K562 (cell line): ENCODE measurements around the gene VWA8. TPM values are rescaled to one million over a fixed set of nuclear protein-coding genes. Genes with fewer than 3 reads are reported as not detected.

ENCODE experiments used
- ATAC-seq: fragments of 200-7000 bp; cut with Tn5 transposase; 3 replicates; pipeline ENCODE4 v1.9.1; 2020; ENCODE audit warnings: moderate library complexity
- BruUV-seq: library from RNA; stranded (reverse); fragments of 400-500 nt; replicated peaks from 2 replicates; lab custom pipeline; 2021; lab: Mats Ljungman, UMichigan
- CTCF ChIA-PET: fragments of 300-600 bp; formaldehyde crosslinking; extraction: SDS; loops from one replicate; lab custom pipeline; 2021; ENCODE audit warnings: low intra/inter-chr PET ratio; lab: Yijun Ruan, JAX
- POLR2A ChIA-PET: fragments of 300-600, 350-650 bp; sonication (Branson Sonifier 250); formaldehyde crosslinking; extraction: SDS; loops from one replicate; lab custom pipeline; 2021; ENCODE audit warnings: antibody characterized with exemption, inconsistent platforms; lab: Yijun Ruan, JAX
- DNase-seq, 4 experiments: peaks; one replicate each; pipeline versions ENCODE4 v3.0.0 to v3.0.0-alpha.2; 2011 to 2018; ENCODE audit warnings: low spot score in 3 of 4, mixed read lengths in 3 of 4; ENCODE audit errors: extremely low read depth in 1 of 4
- FAIRE-seq: peaks from 2 replicates; lab custom pipeline; 2011; peaks lifted over from hg19 to GRCh38; lab: Jason Lieb, UNC
- H2AFZ ChIP-seq: 2 replicates; pipeline ENCODE4 v1.6.0; 2011; ENCODE audit warnings: low read depth, low read length, control low read depth, inconsistent platforms
- H3K27ac ChIP-seq: fragments of 200-600 bp; 3 replicates; pipeline ENCODE4 v1.8.0; 2011; ENCODE audit warnings: low read depth, mild to moderate bottlenecking, control low read depth, inconsistent platforms, low read length, moderate library complexity, mixed read lengths; ENCODE audit errors: extremely low read depth
- H3K27me3 ChIP-seq, 2 experiments: fragments of 300-600 bp in 1 of 2; 2 replicates in 1 of 2; 3 replicates in 1 of 2; pipeline versions ENCODE4 v1.6.0 to v1.8.0; 2011; ENCODE audit warnings: inconsistent platforms in 2 of 2, low read length in 2 of 2, mild to moderate bottlenecking in 1 of 2, mixed read lengths in 1 of 2, moderate library complexity in 1 of 2; ENCODE audit not compliant: control insufficient read depth in 2 of 2, insufficient read depth in 2 of 2
- H3K36me3 ChIP-seq: fragments of 300-600 bp; 3 replicates; pipeline ENCODE4 v1.8.0; 2011; ENCODE audit warnings: mild to moderate bottlenecking, low read length, inconsistent platforms; ENCODE audit not compliant: control insufficient read depth, insufficient read depth
- H3K4me1 ChIP-seq, 2 experiments: fragments of 200-600 bp in 1 of 2; replicated peaks in 1 of 2; 2 replicates in 1 of 2; 3 replicates in 1 of 2; pipeline versions ENCODE4 v1.5.1 to v1.8.0; 2011; ENCODE audit warnings: inconsistent platforms in 2 of 2, low read length in 2 of 2, mild to moderate bottlenecking in 1 of 2, mixed read lengths in 1 of 2, moderate library complexity in 1 of 2; ENCODE audit not compliant: control insufficient read depth in 2 of 2, insufficient read depth in 2 of 2
- H3K4me2 ChIP-seq: 2 replicates; pipeline ENCODE4 v1.6.1; 2011; ENCODE audit warnings: low read length, control low read depth, inconsistent platforms, mixed read lengths; ENCODE audit not compliant: insufficient read depth
- H3K4me3 ChIP-seq: fragments of 200-600 bp; sonication (generic), shearing (Covaris generic); 2 replicates; pipeline ENCODE4 v1.5.1; 2016; ENCODE audit warnings: control low read depth, inconsistent platforms
- H3K79me2 ChIP-seq: fragments of 200-600 bp; 3 replicates; pipeline ENCODE4 v1.8.0; 2011; ENCODE audit warnings: low read length, inconsistent platforms; ENCODE audit not compliant: control insufficient read depth, insufficient read depth
- H3K9ac ChIP-seq, 2 experiments: 2 replicates each; pipeline versions ENCODE4 v1.6.0 to v1.6.1; 2011; ENCODE audit warnings: low read depth in 2 of 2, low read length in 2 of 2, control low read depth in 1 of 2, inconsistent platforms in 1 of 2, mild to moderate bottlenecking in 1 of 2, mixed read lengths in 1 of 2; ENCODE audit not compliant: insufficient read depth in 1 of 2
- H3K9me1 ChIP-seq: one replicate; pipeline ENCODE4 v1.6.0; 2011; ENCODE audit warnings: inconsistent platforms, mild to moderate bottlenecking, low read length, moderate library complexity; ENCODE audit not compliant: control insufficient read depth, insufficient read depth
- H3K9me3 ChIP-seq: replicated peaks from 2 replicates; pipeline ENCODE4 v1.5.1; 2011; ENCODE audit warnings: low read depth, low read length, inconsistent platforms; ENCODE audit not compliant: control insufficient read depth, insufficient read depth
- H4K20me1 ChIP-seq: replicated peaks from 2 replicates; pipeline ENCODE4 v1.6.1; 2011; ENCODE audit warnings: low read length, inconsistent platforms, mixed read lengths; ENCODE audit not compliant: control insufficient read depth, insufficient read depth
- CBX1 ChIP-seq: sonication (generic); IDR thresholded peaks from 2 replicates; pipeline ENCODE4 v1.6.1; 2016; ENCODE audit warnings: antibody characterized with exemption, low read depth, mild to moderate bottlenecking
- SPI1 ChIP-seq: IDR thresholded peaks from 2 replicates; pipeline ENCODE4 v1.6.1; 2011; ENCODE audit warnings: low read depth, low read length, control low read depth, borderline replicate concordance
- XRCC5 ChIP-seq: fragments of 200-400 bp; formaldehyde crosslinking; IDR thresholded peaks from 2 replicates; pipeline ENCODE4 v1.6.1; 2017; ENCODE audit warnings: low read depth, mild to moderate bottlenecking, low read length
- ZNF778 ChIP-seq: fragments of 450-650 bp; formaldehyde crosslinking; IDR thresholded peaks from 2 replicates; pipeline ENCODE4 v1.4.0; 2020; ENCODE audit warnings: mild to moderate bottlenecking, moderate library complexity
- WGBS: fragments of 100-300 bp; shearing (Covaris generic); methylation state at CpG from one replicate; pipeline ENCODE4 v1.1.6; 2016; ENCODE audit warnings: low coverage, mixed read lengths; ENCODE audit not compliant: insufficient coverage; ENCODE audit errors: missing lambda C conversion rate; 5-methylcytosine and 5-hydroxymethylcytosine counted together
- in situ Hi-C: fragments of 300-500 bp; cut with MboI; formaldehyde crosslinking; loops from 4 replicates; pipeline ENCODE4 v1.15.0; 2018; ENCODE audit warnings: inconsistent platforms, mixed read lengths
- intact Hi-C: fragments of 100-400 bp; cut with micrococcal nuclease; formaldehyde crosslinking; loops from 2 replicates; pipeline ENCODE4 v1.14.2; 2022
- polyA plus RNA-seq, 8 experiments: library from polyadenylated mRNA; depleted of rRNA in 4 of 8; stranded (reverse) in 5 of 8; unstranded in 3 of 8; fragments of >200 nt; fragmentation: Nextera tagmentation in 2 of 8; fragmentation: Illumina TruSeq in 1 of 8; extraction: Ambion mirVana in 2 of 8; extraction: Trizol in 1 of 8; gene quantifications; 2 replicates each; pipeline versions ENCODE4 v1.2.1 to v1.2.3, GENCODE V29; 2011 to 2014; ENCODE audit warnings: inconsistent platforms in 1 of 8, missing spikeins in 1 of 8
- total RNA-seq, 7 experiments: library from RNA; depleted of rRNA in 6 of 7; stranded (reverse); fragments of >200 nt in 6 of 7; fragmentation: Illumina TruSeq in 2 of 7; extraction: Trizol in 2 of 7; gene quantifications; 2 replicates each; pipeline versions ENCODE4 v1.2.1 to v1.2.3, GENCODE V29; 2011 to 2021; ENCODE audit warnings: low replicate concordance in 1 of 7

The VWA8 gene
- total and polyA plus RNA-seq, 9 of the 15 experiments (the other 6 are each of a cell fraction or from before 2014, with no cell fraction given): 2.1 to 18.5 (median 13.3) TPM

- intact Hi-C loops (no loop called here), in situ Hi-C loops (no loop called here)
- no peaks in the 10 kb centered on the region for H3K9me1 ChIP-seq
- whole genome bisulfite sequencing: 79% methylated on average over 2 of the region's 2 CpGs
- TF ChIP-seq CBX1 (no peak), SPI1 (peak; percentile 81)
- H3K79me2 ChIP-seq: no peaks in the 10 kb centered on the region
- no peak overlapping the region for H3K27ac ChIP-seq
- H3K4me2 ChIP-seq: no peak overlapping the region
- no peaks in the 10 kb centered on the region for H3K27me3 ChIP-seq
- peaks cover 23% of the 10 kb centered on the region for H3K36me3 ChIP-seq
- ChIA-PET CTCF (no interaction called here), POLR2A (no interaction called here)
- H3K4me1 ChIP-seq: no peaks in the 10 kb centered on the region
- no peak for FAIRE-seq
- no peak for ATAC-seq
- H3K9ac ChIP-seq: no peak overlapping the region
- no peaks in the 10 kb centered on the region for H3K9me3 ChIP-seq
- H2AFZ ChIP-seq: no peak overlapping the region
- no peaks in the 10 kb centered on the region for H4K20me1 ChIP-seq
- H3K4me3 ChIP-seq: no peak overlapping the region
- no peak for DNase-seq
- BruUV-seq: no TSS peak
Measured at GRCh38 chr13:41837629-41838028, 123.3 kb downstream of the VWA8 start.

- DNase-seq (no peak), FAIRE-seq (no peak), ATAC-seq (no peak)
- Histone ChIP-seq H4K20me1 (no peaks in the 10 kb centered on the region), H3K4me3 (no peak overlapping the region), H3K9ac (no peak overlapping the region), H3K4me1 (no peaks in the 10 kb centered on the region), H3K27ac (no peak overlapping the region), H2AFZ (no peak overlapping the region), H3K9me1 (no peaks in the 10 kb centered on the region), H3K4me2 (no peak overlapping the region), H3K27me3 (no peaks in the 10 kb centered on the region), H3K79me2 (no peaks in the 10 kb centered on the region), H3K36me3 (peaks cover 31% of the 10 kb centered on the region), H3K9me3 (no peaks in the 10 kb centered on the region)
- WGBS: 85% methylated on average over 2 of the region's 2 CpGs
- CTCF ChIA-PET: no interaction called here
- intact Hi-C loops (no loop called here), in situ Hi-C loops (no loop called here)
- POLR2A ChIA-PET: no interaction called here
- TF ChIP-seq ZNF778 (CRISPR knock-in tag) (no peak), XRCC5 (no peak)
- no TSS peak for BruUV-seq
Measured at GRCh38 chr13:41835871-41836270, 125.0 kb downstream of the VWA8 start.
